Measurements from ENCODE around the gene C1QL4. TPM values are rescaled to one million over a fixed set of nuclear protein-coding genes. Genes with fewer than 3 reads are reported as not detected.

C1QL4 gene
- total RNA-seq, 1 experiment from 2014 or later: not detected

- Mint-ChIP-seq H3K36me3 (ENCODE audit: insufficient read depth, unreplicated experiment) (peaks cover 20% of the 10 kb centered on the region), H3K27ac (ENCODE audit: unreplicated experiment) (peak overlapping the region; percentile 69), H3K9me3 (ENCODE audit: low read depth, unreplicated experiment) (no peaks in the 10 kb centered on the region), H3K4me1 (ENCODE audit: low read depth, unreplicated experiment) (peaks cover 24% of the 10 kb centered on the region), H3K27me3 (ENCODE audit: unreplicated experiment) (peaks cover 43% of the 10 kb centered on the region), H3K4me3 (ENCODE audit: low read depth, unreplicated experiment) (peak overlapping the region; percentile 72)
- DNase-seq: peak; percentile 89
- BruUV-seq (replicated peaks): no TSS peak
- CTCF ChIA-PET: interaction anchor here (0.6 to 2.0 kb wide), 16 partner anchors 11 to 233 kb away, joined by 3 to 17 read pairs (median 6); partner anchors contain the start of genes C1QL4, SPATS2 and TROAP
- TF ChIP-seq CTCF (IDR thresholded peaks at IDR 0.05; ENCODE audit: unreplicated experiment): peak; percentile 86
- intact Hi-C loops (cut with micrococcal nuclease; ENCODE audit: unreplicated experiment): no loop called here
Observed at GRCh38 chr12:49347311-49348193, 10.6 kb upstream of the C1QL4 start.

- no TSS peak for BruUV-seq (replicated peaks)
- intact Hi-C loops (cut with micrococcal nuclease; ENCODE audit: unreplicated experiment): no loop called here
Observed at GRCh38 chr12:49346659-49347310, 9.8 kb upstream of the C1QL4 start, which contains the start of gene DNAJC22. DNAJC22 (plus strand) TSS chr12:49346888; CDS start chr12:49348873, 1,985 bp downstream.

GRCh38 chr12:49345825-49346658 is 9.1 kb upstream of the C1QL4 start:
- TF ChIP-seq CTCF (IDR thresholded peaks at IDR 0.05; ENCODE audit: unreplicated experiment): no peak
- BruUV-seq (replicated peaks): no TSS peak
- intact Hi-C loops (cut with micrococcal nuclease; ENCODE audit: unreplicated experiment): no loop called here
- no peaks in the 10 kb centered on the region for H3K9me3 Mint-ChIP-seq (ENCODE audit: low read depth, unreplicated experiment)
- H3K36me3 Mint-ChIP-seq (ENCODE audit: insufficient read depth, unreplicated experiment): peaks cover 20% of the 10 kb centered on the region
- peaks cover 24% of the 10 kb centered on the region for H3K4me1 Mint-ChIP-seq (ENCODE audit: low read depth, unreplicated experiment)
- peaks cover 47% of the 10 kb centered on the region for H3K27me3 Mint-ChIP-seq (ENCODE audit: unreplicated experiment)
- H3K27ac Mint-ChIP-seq (ENCODE audit: unreplicated experiment): no peak overlapping the region
- H3K4me3 Mint-ChIP-seq (ENCODE audit: low read depth, unreplicated experiment): peak overlapping the region; percentile 72
- CTCF ChIA-PET: interaction anchor here (1.4 to 2.0 kb wide), 2 partner anchors 10 to 49 kb away, joined by 5 to 7 read pairs; partner anchors contain the start of gene C1QL4
- no peak for DNase-seq

More at GRCh38 chr12:49346659-49347310, 9.8 kb upstream of the C1QL4 start, which contains the start of gene DNAJC22:
- H3K27ac Mint-ChIP-seq (ENCODE audit: unreplicated experiment): peak within 1 kb of the TSS; percentile 69
- peak; percentile 14 for DNase-seq
- peaks cover 24% of the 10 kb centered on the region for H3K4me1 Mint-ChIP-seq (ENCODE audit: low read depth, unreplicated experiment)
- peaks cover 44% of the 10 kb centered on the region for H3K27me3 Mint-ChIP-seq (ENCODE audit: unreplicated experiment)
- TF ChIP-seq CTCF (IDR thresholded peaks at IDR 0.05; ENCODE audit: unreplicated experiment): no peak
- no peaks in the 10 kb centered on the region for H3K9me3 Mint-ChIP-seq (ENCODE audit: low read depth, unreplicated experiment)
- H3K36me3 Mint-ChIP-seq (ENCODE audit: insufficient read depth, unreplicated experiment): peaks cover 20% of the 10 kb centered on the region
- H3K4me3 Mint-ChIP-seq (ENCODE audit: low read depth, unreplicated experiment): peak within 1 kb of the TSS; percentile 72
- CTCF ChIA-PET: interaction anchor here (0.6 to 2.0 kb wide), 9 partner anchors 11 to 234 kb away, joined by 3 to 17 read pairs (median 5); partner anchors contain the start of gene C1QL4

All from Calu3 (cell line).